HEK293 (cell line): ENCODE data around the gene MTFMT.

Source experiments
- ZBTB21 ChIP-seq: fragments of 450-650 bp; formaldehyde crosslinking; IDR thresholded peaks from 2 replicates; pipeline ENCODE4 v1.5.1; 2017; ENCODE audit warnings: missing biosample characterization, missing genetic modification characterization
- ZNF138 ChIP-seq: fragments of 450-650 bp; formaldehyde crosslinking; IDR thresholded peaks from 2 replicates; pipeline ENCODE4 v1.5.1; 2016; ENCODE audit warnings: missing biosample characterization, missing genetic modification characterization, borderline replicate concordance
- ZSCAN5A ChIP-seq: fragments of 450-650 bp; formaldehyde crosslinking; IDR thresholded peaks from 2 replicates; pipeline ENCODE4 v1.5.1; 2016; ENCODE audit warnings: missing biosample characterization, missing genetic modification characterization

DNA sequence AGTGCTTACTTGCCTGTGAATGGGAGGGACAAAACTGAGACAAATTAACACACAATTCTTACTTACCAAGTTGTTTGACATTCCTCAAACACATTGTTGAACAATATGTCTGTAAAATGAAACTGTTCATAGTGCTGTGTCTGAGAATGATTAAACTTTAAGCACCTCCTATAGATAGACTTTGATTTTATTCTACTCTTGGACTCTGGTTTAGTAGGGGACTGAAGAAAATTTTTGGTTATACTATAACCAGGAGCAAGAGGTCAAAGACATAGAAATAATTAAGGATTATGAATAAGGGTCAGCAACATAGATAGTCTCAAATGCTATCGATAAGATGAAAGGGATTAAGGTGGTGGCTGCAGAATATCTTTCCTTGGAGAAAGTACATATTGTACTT, 7.9 kb upstream of the MTFMT start:
- TF ChIP-seq ZSCAN5A (no peak), ZBTB21 (tag by site-specific recombination) (no peak), ZNF138 (tag by site-specific recombination) (no peak)
